ENCODE data around the gene LTF. TPM values are rescaled to one million over a fixed set of nuclear protein-coding genes. Genes with fewer than 3 reads are reported as not detected.

Gene LTF
- total and polyA plus RNA-seq, 9 of the 15 experiments (the other 6 are each of a cell fraction or from before 2014, with no cell fraction given), result 0.07 TPM; not detected in 8

DNA sequence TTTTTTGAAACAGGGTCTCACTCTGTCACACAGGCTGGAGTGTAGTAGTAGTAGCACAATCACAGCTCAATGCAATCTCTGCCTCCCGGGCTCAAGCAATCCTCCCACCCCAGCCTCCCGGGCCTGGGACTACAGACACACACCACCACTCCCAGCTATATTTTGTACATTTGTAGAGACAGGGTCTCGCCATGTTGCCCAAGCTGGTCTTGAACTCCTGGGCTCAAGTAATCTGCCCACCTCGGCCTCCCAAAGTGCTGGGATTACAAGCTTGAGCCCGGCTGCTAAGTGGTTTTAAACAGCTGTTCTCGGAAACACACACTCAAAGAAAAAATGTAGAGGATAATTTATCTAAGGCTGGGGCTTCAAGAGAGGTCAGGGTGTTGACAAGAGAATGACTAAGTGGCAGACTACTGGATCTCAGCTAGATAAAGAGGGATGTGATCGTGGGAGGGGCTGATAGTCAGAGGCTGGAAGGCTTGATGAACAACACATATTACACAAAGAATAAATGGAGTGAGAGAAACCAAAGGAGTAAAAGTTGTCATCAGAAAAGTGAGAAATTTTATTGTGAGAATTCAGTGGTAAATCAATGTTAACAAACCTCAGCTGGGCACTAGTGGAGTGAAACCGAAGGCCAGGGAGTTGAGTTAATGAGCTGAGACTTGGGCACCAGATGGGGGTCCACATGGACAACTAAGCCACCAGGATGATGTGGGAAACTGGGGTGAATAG, 64.5 kb downstream of the LTF start (continued):
- TF ChIP-seq NCOA1 (IDR thresholded peaks at IDR 0.05; ENCODE audit: low read depth) (peak; percentile 54; the same call in 1 of the 2 replicates), ATF4 (CRISPR knock-in tag; IDR thresholded peaks at IDR 0.05) (peak; percentile 62; the same call in 1 of the 2 replicates), DPF2 (IDR thresholded peaks at IDR 0.05) (peak; percentile 95), SAFB (IDR thresholded peaks at IDR 0.05; ENCODE audit: borderline replicate concordance, low read depth, low read length) (no peak), HDAC6 (IDR thresholded peaks at IDR 0.05; ENCODE audit: low read depth, low read length) (no peak), PHF21A (IDR thresholded peaks at IDR 0.05; ENCODE audit: borderline replicate concordance, low read depth) (0 out of 2 replicates have a peak, but pooled peaks have one; percentile 4), TEAD1 (CRISPR knock-in tag; IDR thresholded peaks at IDR 0.05) (peak in 1 of 2 experiments; percentile 86; a peak in 2 of 4 replicates), KDM4B (IDR thresholded peaks at IDR 0.05; ENCODE audit: borderline replicate concordance in 2 of 2, low read depth in 1 of 2) (no peak), FOXK2 (conservative IDR thresholded peaks at IDR 0.05 in 1 of 2, IDR thresholded peaks at IDR 0.05 in 1 of 2; ENCODE audit: low read depth in 2 of 2) (peak; percentile 81 to 83), PATZ1 (CRISPR knock-in tag; IDR thresholded peaks at IDR 0.05; ENCODE audit: borderline replicate concordance) (no peak), CBX5 (IDR thresholded peaks at IDR 0.05; ENCODE audit: borderline replicate concordance, low read depth) (no peak)
- TF ChIP-seq, protein P1, sequence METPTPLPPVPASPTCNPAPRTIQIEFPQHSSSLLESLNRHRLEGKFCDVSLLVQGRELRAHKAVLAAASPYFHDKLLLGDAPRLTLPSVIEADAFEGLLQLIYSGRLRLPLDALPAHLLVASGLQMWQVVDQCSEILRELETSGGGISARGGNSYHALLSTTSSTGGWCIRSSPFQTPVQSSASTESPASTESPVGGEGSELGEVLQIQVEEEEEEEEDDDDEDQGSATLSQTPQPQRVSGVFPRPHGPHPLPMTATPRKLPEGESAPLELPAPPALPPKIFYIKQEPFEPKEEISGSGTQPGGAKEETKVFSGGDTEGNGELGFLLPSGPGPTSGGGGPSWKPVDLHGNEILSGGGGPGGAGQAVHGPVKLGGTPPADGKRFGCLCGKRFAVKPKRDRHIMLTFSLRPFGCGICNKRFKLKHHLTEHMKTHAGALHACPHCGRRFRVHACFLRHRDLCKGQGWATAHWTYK (CRISPR knock-in tag; IDR thresholded peaks at IDR 0.05), result peak; percentile 45; the same call in 1 of the 2 replicates
- TF ChIP-seq, protein P2, sequence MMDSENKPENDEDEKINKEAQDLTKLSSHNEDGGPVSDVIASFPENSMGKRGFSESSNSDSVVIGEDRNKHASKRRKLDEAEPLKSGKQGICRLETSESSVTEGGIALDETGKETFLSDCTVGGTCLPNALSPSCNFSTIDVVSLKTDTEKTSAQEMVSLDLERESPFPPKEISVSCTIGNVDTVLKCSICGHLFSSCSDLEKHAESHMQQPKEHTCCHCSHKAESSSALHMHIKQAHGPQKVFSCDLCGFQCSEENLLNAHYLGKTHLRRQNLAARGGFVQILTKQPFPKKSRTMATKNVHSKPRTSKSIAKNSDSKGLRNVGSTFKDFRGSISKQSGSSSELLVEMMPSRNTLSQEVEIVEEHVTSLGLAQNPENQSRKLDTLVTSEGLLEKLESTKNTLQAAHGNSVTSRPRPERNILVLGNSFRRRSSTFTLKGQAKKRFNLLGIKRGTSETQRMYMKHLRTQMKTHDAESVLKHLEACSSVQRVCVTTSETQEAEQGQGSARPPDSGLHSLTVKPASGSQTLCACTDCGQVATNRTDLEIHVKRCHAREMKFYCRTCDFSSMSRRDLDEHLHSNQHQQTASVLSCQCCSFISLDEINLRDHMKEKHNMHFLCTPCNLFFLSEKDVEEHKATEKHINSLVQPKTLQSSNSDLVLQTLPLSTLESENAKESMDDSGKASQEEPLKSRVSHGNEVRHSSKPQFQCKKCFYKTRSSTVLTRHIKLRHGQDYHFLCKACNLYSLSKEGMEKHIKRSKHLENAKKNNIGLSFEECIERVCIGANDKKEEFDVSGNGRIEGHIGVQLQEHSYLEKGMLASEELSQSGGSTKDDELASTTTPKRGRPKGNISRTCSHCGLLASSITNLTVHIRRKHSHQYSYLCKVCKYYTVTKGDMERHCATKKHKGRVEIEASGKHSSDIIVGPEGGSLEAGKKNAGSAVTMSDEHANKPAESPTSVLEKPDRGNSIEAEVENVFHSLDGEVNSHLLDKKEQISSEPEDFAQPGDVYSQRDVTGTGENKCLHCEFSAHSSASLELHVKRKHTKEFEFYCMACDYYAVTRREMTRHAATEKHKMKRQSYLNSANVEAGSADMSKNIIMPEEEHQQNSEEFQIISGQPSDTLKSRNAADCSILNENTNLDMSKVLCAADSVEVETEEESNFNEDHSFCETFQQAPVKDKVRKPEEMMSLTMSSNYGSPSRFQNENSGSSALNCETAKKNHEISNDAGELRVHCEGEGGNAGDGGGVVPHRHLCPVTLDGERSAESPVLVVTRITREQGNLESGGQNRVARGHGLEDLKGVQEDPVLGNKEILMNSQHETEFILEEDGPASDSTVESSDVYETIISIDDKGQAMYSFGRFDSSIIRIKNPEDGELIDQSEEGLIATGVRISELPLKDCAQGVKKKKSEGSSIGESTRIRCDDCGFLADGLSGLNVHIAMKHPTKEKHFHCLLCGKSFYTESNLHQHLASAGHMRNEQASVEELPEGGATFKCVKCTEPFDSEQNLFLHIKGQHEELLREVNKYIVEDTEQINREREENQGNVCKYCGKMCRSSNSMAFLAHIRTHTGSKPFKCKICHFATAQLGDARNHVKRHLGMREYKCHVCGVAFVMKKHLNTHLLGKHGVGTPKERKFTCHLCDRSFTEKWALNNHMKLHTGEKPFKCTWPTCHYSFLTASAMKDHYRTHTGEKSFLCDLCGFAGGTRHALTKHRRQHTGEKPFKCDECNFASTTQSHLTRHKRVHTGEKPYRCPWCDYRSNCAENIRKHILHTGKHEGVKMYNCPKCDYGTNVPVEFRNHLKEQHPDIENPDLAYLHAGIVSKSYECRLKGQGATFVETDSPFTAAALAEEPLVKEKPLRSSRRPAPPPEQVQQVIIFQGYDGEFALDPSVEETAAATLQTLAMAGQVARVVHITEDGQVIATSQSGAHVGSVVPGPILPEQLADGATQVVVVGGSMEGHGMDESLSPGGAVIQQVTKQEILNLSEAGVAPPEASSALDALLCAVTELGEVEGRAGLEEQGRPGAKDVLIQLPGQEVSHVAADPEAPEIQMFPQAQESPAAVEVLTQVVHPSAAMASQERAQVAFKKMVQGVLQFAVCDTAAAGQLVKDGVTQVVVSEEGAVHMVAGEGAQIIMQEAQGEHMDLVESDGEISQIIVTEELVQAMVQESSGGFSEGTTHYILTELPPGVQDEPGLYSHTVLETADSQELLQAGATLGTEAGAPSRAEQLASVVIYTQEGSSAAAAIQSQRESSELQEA (IDR thresholded peaks at IDR 0.05; ENCODE audit: low read depth), result no peak

All from K562 (cell line).